Placental pericyte (primary cell): ENCODE results near the gene LAMTOR4. TPM values are rescaled to one million over a fixed set of nuclear protein-coding genes. Genes with fewer than 3 reads are reported as not detected.

ENCODE experiments used
- total RNA-seq: library from RNA; depleted of rRNA; stranded (reverse); fragments of >200 nt; gene quantifications from 2 replicates; pipeline ENCODE4 v1.2.3, GENCODE V29; 2012

Gene LAMTOR4
- 41.8 and 67.4 TPM in 2 replicates for total RNA-seq

DNA sequence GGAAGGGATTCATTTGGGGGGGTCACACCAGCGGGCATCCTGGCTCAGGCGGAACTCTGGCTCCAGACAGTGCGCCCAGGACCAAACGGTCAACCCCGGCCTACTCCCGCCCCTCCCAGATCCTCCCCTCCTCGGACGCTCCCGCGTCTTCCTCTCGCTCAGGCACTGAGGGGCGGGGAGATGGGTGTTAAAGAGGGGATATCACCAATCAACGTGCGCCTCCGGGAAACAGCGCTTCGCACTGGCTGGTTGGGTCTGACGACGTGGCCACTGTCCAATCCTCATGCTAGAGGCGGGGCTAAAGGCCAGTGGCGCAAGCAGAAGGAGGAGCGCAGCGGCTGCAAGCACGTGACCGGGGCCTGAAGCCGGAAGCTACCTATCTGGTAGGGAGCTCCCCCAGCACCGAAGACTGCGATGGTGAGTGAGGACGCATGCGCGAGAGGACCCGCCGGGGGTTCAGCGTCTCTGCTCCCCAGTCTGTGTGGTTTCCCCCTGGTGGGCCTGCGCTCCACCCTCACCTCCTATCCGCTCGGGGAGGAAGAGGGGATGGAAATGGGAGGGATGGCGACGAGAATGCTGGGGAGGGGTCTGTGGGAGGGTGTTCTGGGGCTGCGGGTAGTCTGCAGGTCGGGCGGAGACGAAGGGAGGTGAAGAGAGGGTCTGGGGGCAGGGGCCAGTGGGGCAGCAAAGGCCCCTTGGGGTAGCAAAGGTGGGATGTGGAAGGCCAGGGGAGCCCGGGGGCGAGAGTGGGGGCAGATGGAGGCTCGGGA lies at the start of gene LAMTOR4:
TSS of gene LAMTOR4 (plus strand) at position 360 of the 770 bp plus-strand sequence. CDS start at position 415, 55 bp downstream.

DNA sequence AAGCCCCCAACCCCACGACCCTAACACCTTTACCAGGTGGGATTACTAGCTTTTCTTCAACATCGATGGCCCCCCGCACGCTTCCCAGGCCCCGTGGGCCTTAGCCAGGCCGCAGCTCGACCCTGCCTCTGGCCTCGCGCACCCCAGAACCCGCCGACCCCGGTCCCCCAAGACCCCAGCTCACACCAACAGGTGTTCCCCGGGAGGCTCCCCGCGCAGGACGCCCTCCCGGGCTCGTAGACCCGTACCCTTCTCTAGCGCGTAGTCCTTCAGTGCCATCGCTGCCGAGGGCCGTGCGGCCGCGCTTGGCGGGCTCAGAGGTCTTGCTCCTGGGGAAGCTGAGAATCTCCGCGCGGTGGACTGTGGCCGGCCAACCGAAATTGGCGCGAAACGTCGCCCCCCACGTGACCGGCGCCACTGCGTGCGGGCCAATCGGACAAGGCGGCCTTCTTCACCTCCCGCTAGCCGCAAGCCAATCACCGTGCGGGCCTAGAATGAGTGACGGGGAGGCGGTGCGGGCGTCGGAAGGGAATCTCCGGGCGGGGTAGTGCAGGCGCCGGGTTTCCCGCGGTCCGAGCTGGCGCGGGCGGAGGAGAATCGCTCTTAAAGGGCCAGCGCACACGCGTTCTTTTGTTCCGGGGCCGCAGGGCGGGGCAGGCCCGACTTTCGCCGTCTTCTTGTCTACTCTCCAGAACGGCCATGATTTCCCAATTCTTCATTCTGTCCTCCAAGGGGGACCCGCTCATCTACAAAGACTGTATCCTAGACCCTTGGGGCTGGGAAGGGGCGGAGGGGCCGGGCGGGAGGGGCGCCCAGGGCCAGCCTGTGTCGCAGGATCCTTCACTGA lies 47.5 kb upstream of the LAMTOR4 start, which contains the start of the genes AP4M1 and MCM7:
TSS of gene AP4M1 (plus strand) at position 628 of the 847 bp plus-strand sequence. CDS start at position 700, 72 bp downstream.
TSS of gene MCM7 (minus strand) at position 382 of the 847 bp plus-strand sequence. CDS start at position 279, 103 bp downstream.

DNA sequence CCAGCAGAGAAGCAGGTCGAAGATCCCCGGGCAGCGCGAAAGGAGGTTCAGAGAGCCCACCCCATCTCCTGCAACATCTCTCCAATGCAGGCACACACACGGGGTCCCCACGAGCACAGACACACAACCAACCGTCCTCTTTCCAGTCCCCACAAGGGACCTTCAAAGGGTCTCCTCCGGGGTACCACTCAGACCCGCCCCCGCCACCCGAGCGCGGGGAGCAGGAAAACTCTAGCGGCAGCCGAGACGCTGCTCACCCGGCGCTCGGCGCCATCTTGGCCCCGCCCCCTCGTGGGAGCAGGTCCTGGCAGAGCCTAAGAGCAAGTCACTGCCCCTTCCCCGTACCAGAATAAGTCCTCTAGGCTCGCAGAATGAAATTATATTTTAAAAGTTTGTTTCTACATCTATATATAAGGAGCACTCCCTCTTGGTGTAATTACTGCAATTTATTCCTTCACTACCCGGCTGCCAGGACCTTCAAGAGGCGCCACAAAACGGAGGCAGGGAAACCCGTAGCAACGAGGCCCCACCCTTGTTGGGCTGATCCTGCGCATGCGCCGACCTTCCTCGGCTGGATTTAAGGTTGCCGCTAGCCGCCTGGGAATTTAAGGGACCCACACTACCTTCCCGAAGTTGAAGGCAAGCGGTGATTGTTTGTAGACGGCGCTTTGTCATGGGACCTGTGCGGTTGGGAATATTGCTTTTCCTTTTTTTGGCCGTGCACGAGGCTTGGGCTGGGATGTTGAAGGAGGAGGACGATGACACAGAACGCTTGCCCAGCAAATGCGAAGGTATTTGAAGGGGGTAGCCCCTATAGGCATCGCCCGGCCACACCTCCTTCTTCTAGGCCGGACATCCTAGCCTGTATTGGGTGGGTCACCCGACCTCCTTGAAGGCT lies 29.4 kb upstream of the LAMTOR4 start, which contains the start of the genes CNPY4 and TAF6:
TSS of gene CNPY4 (plus strand) at position 563 of the 898 bp plus-strand sequence. CDS start at position 674, 111 bp downstream.
TSS of gene TAF6 (minus strand) at position 287 of the 898 bp plus-strand sequence. CDS start 5,149 bp downstream, outside the sequence.

DNA sequence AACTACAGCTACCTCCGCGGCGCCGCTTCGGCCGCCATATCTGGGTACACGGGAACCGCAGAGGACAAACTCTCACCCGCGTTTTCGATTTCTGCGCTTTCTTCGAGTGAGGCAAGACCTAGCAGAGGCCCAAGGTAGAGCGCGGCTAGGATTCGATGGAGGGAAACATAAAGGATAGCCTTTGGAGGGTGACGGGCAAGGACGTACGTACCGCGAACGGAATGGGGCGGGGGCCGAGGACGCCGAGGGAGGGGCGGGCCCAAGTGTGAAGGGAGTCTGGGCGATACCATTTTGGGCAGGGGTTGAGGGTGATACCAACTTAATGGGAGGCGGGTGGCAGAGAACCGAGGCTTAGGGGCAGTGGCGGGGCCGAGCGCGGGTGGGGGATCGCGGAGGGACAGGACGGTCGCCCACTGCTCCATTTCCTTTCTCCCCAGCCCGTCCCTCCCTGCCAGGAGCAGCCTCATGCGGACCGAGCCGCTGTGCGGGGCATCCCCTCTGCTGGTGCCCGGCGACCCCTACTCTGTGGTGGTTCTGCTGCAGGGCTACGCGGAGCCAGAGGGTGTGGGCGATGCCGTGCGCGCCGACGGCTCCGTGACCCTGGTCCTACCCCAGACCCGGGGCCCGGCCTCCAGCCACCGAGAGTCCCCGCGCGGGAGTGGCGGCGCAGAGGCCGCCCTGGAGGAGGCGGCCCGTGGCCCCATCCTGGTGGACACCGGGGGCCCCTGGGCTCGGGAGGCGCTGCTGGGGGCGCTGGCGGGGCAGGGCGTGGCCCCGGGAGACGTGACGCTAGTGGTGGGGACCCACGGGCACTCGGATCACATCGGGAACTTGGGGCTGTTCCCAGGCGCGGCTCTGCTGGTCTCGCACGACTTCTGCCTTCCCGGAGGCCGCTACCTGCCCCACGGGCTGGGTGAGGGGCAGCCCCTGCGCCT lies 21.5 kb upstream of the LAMTOR4 start, which contains the start of gene MBLAC1:
TSS of gene MBLAC1 (plus strand) at position 37 of the 935 bp plus-strand sequence. CDS start at position 466, 429 bp downstream.

DNA sequence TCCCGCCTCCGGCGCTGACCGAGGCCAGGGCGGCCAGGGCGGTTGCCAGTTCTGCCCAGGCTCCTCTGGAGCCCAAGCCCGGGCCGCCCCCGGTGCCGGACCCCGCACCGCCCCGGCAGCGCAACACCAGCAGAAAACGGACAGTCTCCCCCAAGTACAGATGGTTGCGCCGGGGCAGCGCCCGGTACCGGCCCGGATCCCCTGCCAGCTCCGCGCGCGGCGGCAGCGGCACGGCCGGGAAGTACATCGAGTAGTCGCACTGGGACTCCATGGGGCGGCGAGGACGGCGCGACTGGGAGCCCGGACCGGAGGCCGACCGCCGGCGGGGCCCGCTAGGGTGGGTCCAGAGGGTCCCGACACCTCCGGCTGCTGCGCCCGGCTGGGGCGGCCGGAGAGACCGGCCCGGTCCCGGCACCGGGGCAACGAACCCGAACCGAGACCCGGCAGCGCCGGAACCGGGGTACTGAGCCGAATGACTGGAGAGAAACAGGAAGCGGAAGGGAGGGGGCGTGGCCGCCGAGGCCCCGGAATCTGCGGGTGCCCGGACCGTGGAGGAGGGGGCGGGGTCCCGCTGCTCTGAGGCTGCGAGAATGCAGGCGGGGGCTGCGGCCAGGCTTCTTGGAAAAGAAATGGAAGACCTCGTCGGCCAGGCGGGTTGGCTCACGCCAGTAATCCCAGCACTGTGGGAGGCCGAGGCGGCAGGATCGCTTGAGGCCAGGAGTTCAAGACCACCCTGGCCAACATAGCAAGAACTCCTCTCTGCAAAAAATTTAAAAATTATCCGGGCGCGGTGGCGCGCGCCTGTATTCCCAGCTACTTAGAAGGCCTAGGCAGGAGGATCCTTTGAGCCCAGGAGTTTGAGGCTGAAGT lies 9.7 kb downstream of the LAMTOR4 start, which contains the start of gene TRAPPC14:
TSS of gene TRAPPC14 (minus strand) at position 495 of the 870 bp plus-strand sequence. CDS start at position 271, 224 bp downstream.

DNA sequence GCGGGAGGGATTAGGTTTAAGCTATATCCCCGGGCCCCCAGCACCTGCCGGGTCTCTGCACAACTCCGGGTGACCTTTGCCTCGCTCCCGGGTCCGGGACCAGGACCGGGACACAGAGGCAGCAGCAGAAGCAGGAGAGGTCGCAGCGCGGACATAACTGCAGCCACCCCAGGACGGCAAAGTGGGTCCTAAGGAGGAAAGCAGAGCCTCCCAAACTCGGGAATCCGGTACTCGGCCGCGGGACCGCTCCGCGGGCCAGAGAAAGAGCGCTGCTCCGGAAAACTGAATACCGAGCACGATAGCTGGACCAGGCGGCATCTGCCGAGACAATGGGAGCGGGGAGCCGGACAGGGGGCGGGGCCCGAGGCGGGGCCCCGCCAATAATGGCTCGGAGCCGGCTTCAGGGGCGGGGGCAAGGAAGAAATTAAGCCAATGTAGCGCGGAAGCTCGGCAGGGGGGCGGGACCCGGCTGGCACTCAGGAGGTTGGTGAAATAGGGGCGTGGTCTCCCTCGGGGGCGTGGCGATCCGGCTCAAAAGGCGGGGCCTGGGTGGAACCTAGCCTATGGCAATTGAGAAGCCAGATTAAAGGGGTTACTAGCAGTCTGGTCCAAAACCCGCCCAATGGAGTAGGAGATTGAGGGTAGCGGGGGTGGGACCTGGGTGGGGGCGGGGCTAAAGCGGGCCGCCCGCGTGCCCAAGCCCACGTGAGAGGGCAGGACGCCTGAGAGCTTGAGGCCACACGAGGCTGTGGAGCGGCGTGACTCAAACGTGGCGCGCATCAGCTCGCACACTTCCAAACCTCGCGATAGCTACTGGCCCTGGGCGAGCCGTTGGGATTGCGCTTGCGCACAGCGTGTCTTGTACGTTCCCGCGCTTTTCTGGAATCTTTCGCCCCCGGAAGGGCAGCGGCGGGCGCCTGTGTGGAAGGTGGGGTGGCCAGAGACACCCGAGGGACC lies 28.6 kb downstream of the LAMTOR4 start, which contains the start of the genes GPC2 and STAG3:
TSS of gene GPC2 (minus strand) at position 337 of the 957 bp plus-strand sequence. CDS start at position 155, 182 bp downstream.
TSS of gene STAG3 (plus strand) at position 874 of the 957 bp plus-strand sequence. CDS start 2,639 bp downstream, outside the sequence.

Other genes starting within 250 kb of the LAMTOR4 start
- 12.9 and 26.9 TPM in 2 replicates for gene TRIM4, start 229.4 kb upstream of the LAMTOR4 start, total RNA-seq
- gene GJC3, start 219.3 kb upstream of the LAMTOR4 start, total RNA-seq = not detected in 2 replicates
- not detected in 2 replicates for gene AZGP1, start 172.9 kb upstream of the LAMTOR4 start, total RNA-seq
- 31.9 and 33.3 TPM in 2 replicates for gene ZKSCAN1, start 133.3 kb upstream of the LAMTOR4 start, total RNA-seq
- 7.9 and 10.5 TPM in 2 replicates for gene ZSCAN21, start 99.1 kb upstream of the LAMTOR4 start, total RNA-seq
- 31.7 and 41.1 TPM in 2 replicates for gene ZNF3, start 67.2 kb upstream of the LAMTOR4 start, total RNA-seq
- 122 and 154 TPM in 2 replicates for gene COPS6, start 59.9 kb upstream of the LAMTOR4 start, total RNA-seq
- gene MCM7, start 47.5 kb upstream of the LAMTOR4 start, total RNA-seq = 24.1 and 179 TPM in 2 replicates
- 26.7 and 26.9 TPM in 2 replicates for gene AP4M1, start 47.3 kb upstream of the LAMTOR4 start, total RNA-seq
- 43.8 and 74.3 TPM in 2 replicates for gene TAF6, start 29.6 kb upstream of the LAMTOR4 start, total RNA-seq
- gene CNPY4, start 29.3 kb upstream of the LAMTOR4 start, total RNA-seq = 19.3 and 30.9 TPM in 2 replicates
- gene MBLAC1, start 22.0 kb upstream of the LAMTOR4 start, total RNA-seq = 2.6 and 2.9 TPM in 2 replicates
- gene TRAPPC14, start 9.8 kb downstream of the LAMTOR4 start, total RNA-seq = 10.9 and 12.7 TPM in 2 replicates
- gene GAL3ST4, start 19.7 kb downstream of the LAMTOR4 start, total RNA-seq = 2.2 and 2.6 TPM in 2 replicates
- 0.66 and 1.9 TPM in 2 replicates for gene GPC2, start 28.5 kb downstream of the LAMTOR4 start, total RNA-seq
- 0.44 and 1.1 TPM in 2 replicates for gene STAG3, start 29.0 kb downstream of the LAMTOR4 start, total RNA-seq
- not detected in 2 replicates for gene PVRIG, start 71.0 kb downstream of the LAMTOR4 start, total RNA-seq
- not detected in 2 replicates for gene SPDYE3, start 158.8 kb downstream of the LAMTOR4 start, total RNA-seq
- 7.0 and 19.8 TPM in 2 replicates for gene PILRB, start 209.2 kb downstream of the LAMTOR4 start, total RNA-seq
- not detected in 2 replicates for gene PILRA, start 224.6 kb downstream of the LAMTOR4 start, total RNA-seq